ENCODE measurements around the gene ZNF148.
"Not testable (repeated sequence)": the region's sequence is repeated elsewhere in the genome, so short reads cannot be mapped to it uniquely, and the experiment has no call there.

The ZNF148 gene

DNA sequence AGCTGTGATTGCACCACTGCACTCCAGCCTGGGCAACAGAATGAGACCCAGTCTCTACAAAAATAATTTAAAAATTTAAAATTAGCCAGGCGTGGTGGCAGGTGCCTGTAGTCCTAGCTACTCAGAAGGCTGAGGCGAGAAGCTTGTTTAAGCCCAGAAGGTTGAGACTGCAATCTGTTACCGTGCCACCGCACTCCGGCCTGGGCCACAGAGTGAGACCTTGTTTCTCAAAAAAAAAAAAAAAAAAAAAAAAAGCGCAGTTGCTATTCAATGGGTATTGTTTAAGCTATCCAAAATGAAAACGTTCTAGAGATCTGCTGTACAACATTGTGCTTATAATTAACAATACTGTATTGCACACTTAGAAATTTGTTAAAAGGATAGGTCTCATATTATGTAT is 24.0 kb downstream of the ZNF148 start:
- H3K4me3 ChIP-seq (ENCODE audit: low read depth, low read length) = no peak overlapping the region
- TF ChIP-seq, protein P1, sequence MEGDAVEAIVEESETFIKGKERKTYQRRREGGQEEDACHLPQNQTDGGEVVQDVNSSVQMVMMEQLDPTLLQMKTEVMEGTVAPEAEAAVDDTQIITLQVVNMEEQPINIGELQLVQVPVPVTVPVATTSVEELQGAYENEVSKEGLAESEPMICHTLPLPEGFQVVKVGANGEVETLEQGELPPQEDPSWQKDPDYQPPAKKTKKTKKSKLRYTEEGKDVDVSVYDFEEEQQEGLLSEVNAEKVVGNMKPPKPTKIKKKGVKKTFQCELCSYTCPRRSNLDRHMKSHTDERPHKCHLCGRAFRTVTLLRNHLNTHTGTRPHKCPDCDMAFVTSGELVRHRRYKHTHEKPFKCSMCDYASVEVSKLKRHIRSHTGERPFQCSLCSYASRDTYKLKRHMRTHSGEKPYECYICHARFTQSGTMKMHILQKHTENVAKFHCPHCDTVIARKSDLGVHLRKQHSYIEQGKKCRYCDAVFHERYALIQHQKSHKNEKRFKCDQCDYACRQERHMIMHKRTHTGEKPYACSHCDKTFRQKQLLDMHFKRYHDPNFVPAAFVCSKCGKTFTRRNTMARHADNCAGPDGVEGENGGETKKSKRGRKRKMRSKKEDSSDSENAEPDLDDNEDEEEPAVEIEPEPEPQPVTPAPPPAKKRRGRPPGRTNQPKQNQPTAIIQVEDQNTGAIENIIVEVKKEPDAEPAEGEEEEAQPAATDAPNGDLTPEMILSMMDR (conservative IDR thresholded peaks at IDR 0.05; ENCODE audit: low read depth, low read length) = no peak
- DNase-seq (ENCODE audit: low read depth) = no peak

DNA sequence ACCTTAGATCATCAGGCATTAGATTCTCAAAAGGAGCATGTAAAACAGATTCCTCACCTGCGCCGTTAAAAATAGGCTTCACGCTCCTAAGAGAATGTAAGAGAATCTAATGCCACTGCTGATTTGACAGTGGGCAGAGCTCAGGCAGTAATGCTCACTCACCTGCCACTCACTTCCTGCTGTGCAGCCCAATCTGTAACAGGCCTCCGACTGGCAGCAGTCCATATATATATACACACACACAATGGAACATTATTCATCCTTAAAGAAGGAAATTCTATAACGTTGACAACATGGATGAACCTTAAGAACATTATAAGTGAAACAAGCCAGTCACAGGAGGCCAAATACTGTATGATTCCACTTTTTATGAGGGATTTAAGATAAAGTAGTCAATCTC is 24.5 kb downstream of the ZNF148 start:
- TF ChIP-seq, protein P1 (conservative IDR thresholded peaks at IDR 0.05; ENCODE audit: low read depth, low read length) = no peak
- no peak overlapping the region for H3K4me3 ChIP-seq (ENCODE audit: low read depth, low read length)
- DNase-seq (ENCODE audit: low read depth) = no peak

DNA sequence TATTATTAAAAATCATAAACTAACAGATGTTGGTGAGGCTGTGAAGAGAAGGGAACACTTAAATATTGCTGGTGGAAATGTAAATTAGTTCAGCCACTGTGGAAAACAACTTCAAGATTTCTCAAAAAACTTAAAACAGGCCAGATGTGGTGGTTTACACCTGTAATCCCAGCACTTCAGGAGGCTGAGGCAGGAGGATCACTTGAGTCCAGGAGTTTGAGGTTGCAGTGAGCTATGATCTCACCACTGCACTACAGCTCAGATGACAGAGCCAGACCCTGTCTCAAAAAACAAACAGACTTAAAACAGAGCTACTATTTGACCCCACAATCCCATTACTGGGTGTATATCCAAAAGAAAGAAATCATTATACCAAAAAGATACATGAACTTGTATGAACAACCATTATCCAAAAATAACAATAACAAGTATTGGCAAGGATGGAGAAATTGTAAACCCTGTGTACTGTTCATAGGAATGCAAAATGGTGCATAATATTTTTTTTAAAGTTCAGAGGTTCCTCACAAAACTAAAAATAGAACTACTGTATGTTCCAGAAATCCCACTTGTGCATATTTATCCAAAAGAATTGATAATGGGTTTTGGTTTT is 25.5 kb downstream of the ZNF148 start:
- TF ChIP-seq, protein P1 (conservative IDR thresholded peaks at IDR 0.05; ENCODE audit: low read depth, low read length) = no peak
- no peak overlapping the region for H3K4me3 ChIP-seq (ENCODE audit: low read depth, low read length)
- DNase-seq (ENCODE audit: low read depth) = peak; percentile 58

DNA sequence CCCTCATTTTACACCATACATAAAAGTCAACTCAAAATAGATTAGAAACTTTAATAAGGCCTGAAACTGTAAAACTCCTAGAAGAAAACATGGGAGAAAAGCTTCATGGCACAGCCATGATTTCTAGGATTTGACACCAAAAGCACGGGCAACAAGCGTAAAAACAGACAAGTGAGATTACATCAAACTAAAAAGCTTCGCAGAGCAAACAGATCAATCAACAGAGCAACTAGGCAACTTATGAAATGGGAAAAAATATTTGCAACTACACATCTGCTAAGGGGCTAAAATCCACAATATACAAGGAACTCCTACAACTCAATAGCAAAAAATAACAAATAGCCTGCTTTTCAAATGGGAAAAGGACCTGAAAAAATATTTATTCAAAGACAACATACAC is 26.1 kb downstream of the ZNF148 start:
- TF ChIP-seq, protein P1 (conservative IDR thresholded peaks at IDR 0.05; ENCODE audit: low read depth, low read length) = no peak
- no peak for DNase-seq (ENCODE audit: low read depth)
- no peak overlapping the region for H3K4me3 ChIP-seq (ENCODE audit: low read depth, low read length)

DNA sequence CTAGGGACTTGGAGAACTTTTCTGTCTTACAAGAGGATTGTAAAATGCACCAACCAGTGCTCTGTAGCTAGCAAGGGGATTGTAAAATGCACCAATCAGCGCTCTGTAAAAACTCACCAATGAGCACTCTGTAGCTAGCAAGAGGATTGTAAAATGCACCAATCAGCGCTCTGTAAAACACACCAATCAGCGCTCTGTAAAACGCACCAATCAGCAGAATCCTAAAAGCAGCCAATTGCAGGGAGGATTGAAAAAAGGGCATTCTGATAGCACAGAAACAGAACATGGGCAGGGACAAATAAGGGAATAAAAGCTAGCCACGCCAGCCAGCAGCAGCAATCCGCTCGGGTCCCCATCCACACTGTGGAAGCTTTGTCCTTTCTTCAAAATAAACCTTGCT is 31.8 kb downstream of the ZNF148 start:
- DNase-seq (ENCODE audit: low read depth); H3K4me3 ChIP-seq (ENCODE audit: low read depth, low read length): not testable (repeated sequence)

DNA sequence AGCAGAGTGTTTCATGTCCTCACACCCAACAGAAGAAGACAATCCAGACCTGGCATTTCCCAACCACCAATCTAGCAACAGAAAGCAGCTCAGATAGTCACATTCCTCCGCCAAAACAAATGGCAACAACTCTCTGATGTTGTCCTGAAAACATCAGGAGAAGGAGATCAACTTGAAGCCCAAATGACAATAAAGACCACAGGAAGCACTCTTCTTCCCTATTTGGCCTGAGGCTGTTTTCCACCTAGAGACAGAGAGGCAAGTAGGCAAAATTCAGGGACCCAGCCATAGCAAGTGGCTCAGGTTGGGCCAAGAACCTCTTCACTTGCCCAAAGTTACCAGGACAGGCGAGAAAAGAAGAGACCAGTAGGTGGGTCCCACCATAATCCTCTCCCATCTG is 35.0 kb downstream of the ZNF148 start:
- H3K4me3 ChIP-seq (ENCODE audit: low read depth, low read length) = no peak overlapping the region
- TF ChIP-seq, protein P1 (conservative IDR thresholded peaks at IDR 0.05; ENCODE audit: low read depth, low read length) = no peak
- no peak for DNase-seq (ENCODE audit: low read depth)

DNA sequence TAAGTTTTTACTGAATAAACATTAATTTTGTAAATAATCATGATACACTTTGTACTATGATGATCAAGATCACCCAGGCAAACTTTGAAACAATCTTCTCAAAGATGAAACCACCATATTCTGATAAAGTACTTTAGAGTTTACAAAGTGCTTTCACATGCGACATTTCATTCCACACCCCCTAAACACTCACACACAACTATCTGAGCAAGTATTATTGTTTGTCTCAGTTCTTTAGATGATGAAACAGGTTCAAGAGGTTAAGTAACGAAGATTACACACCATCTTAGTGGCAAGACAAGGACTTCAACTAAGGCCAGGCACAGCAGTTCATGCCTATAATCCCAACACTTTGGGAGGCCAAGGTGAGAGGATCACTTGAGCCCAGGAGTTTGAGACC is 37.6 kb downstream of the ZNF148 start:
- TF ChIP-seq, protein P1 (conservative IDR thresholded peaks at IDR 0.05; ENCODE audit: low read depth, low read length) = no peak
- no peak for DNase-seq (ENCODE audit: low read depth)
- no peak overlapping the region for H3K4me3 ChIP-seq (ENCODE audit: low read depth, low read length)
